Effector CD8-positive, alpha-beta T cell (primary cell): ENCODE results near the gene HOXC10.

ENCODE experiments used
- DNase-seq: peaks from one replicate; lab custom pipeline; 2025; lab: John Stamatoyannopoulos, UW

The HOXC10 gene

GRCh38 chr12:53977596-53978445 is 7.1 kb upstream of the HOXC10 start:
- DNase-seq, result no peak

GRCh38 chr12:53978477-53979356 is 6.2 kb upstream of the HOXC10 start:
- no peak for DNase-seq

- DNase-seq, result no peak
These were observed 4.7 kb upstream of the HOXC10 start for GRCh38 chr12:53980104-53980801.

GRCh38 chr12:53980802-53981496 is 4.0 kb upstream of the HOXC10 start:
- no peak for DNase-seq

GRCh38 chr12:53981634-53982565 is 3.0 kb upstream of the HOXC10 start:
- no peak for DNase-seq

- no peak for DNase-seq
These were observed 2.0 kb upstream of the HOXC10 start for GRCh38 chr12:53982648-53983567.

- DNase-seq, result no peak
These were observed 1.4 kb upstream of the HOXC10 start for GRCh38 chr12:53983568-53983949.

- DNase-seq, result no peak
These were observed 885 bp upstream of the HOXC10 start for GRCh38 chr12:53983950-53984572.

GRCh38 chr12:53985692-53985993 is 697 bp downstream of the HOXC10 start:
- no peak for DNase-seq

GRCh38 chr12:53985994-53986685 is 1.2 kb downstream of the HOXC10 start:
- DNase-seq, result no peak

GRCh38 chr12:53986686-53987483 is 1.9 kb downstream of the HOXC10 start:
- no peak for DNase-seq

GRCh38 chr12:53987787-53988230 is 2.9 kb downstream of the HOXC10 start:
- no peak for DNase-seq

- no peak for DNase-seq
These were observed 3.7 kb downstream of the HOXC10 start for GRCh38 chr12:53988541-53989226.

- no peak for DNase-seq
These were observed 4.5 kb downstream of the HOXC10 start for GRCh38 chr12:53989227-53990113.

- no peak for DNase-seq
These were observed 5.5 kb downstream of the HOXC10 start for GRCh38 chr12:53990311-53991076.
